Bone marrow (tissue), 2 donors: ENCODE measurements around the gene AIF1L.

Experiments
- DNase-seq, 2 donors: peaks; one replicate each; lab custom pipeline; 2025; lab: John Stamatoyannopoulos, UW

AIF1L gene

GRCh38 chr9:131167936-131168335 lies 71.6 kb downstream of the AIF1L start:
- DNase-seq, result no peak

DNA sequence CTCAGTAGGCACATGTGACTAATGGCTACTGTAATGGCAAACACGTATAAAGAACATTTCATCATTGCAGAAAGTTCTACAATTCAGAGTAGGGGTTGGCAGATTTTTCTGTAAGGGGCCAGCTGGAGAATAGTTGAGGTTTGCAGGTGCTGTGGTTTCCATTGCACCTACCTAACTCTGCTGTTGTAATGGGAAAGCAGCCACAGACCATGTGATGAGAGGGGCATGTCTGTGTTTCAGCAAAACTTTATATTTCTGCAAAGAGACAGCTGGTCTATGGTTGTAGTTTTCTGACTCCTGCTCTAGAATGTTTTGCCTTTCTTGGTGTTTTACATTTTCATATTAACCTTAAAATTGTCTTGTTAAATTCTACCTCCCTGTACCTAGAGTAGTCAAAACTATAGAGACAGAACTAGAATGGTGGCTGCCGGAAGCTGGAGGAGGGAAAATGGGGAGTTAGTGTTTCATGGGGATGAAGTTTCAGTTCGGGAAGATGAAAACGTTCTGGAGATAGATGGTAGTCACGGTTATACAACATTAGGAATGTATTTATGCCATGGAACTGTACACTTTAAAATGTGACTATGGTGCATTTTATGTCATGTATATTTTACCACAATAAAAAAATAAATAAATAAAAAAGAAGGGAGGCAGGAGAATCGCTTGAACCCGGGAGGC lies 73.4 kb downstream of the AIF1L start:
- no peak for DNase-seq
